ENCODE results near the gene CLDND2.
A peak's percentile ranks its signal among the peaks of the same experiment; 100 is the strongest.

DNA sequence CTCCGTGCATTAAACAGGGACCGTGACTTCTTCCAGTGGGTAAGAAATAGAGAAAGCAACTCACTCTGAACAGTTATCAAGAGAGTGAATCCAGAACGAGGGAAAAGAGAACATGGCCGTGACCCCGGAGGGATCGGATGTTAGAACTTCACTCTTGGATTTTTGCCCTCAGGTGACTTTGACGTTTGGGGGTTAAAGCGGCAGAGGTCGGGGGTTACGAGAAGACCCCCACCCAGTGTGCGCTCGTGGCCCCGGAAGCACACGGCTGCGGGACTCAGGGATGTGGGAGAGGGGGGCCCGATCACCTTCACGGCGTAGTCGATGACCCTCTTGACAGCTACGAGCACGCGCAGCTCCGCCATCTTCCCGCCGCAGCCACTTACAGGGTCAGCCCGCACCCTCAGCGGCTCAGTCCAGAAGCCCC, 2.8 kb downstream of the CLDND2 start, which contains the start of gene ETFB:
- TF ChIP-seq POLR2A (IDR thresholded peaks at IDR 0.05) (peak; percentile 69), CTCF (IDR thresholded peaks at IDR 0.05) (no peak), POLR2AphosphoS5 (IDR thresholded peaks at IDR 0.05) (peak in 1 of 3 donors; percentile 80), EP300 (IDR thresholded peaks at IDR 0.05; ENCODE audit: low read depth) (no peak)

Data from transverse colon (tissue), 4 donors.